Stimulated activated CD4-positive, alpha-beta T cell treated with anti-CD3 and anti-CD28 coated beads, Interleukin-1b, Interleukin-23, amount 100 ng/mL, for 1 hour (primary cell): ENCODE results near the gene DDAH2.

ENCODE experiments used
- DNase-seq, 2 donors: peaks; one replicate each; pipeline ENCODE4 v3.0.0-alpha.2; 2020; ENCODE audit warnings: low read depth in 2 of 2

The DDAH2 gene

GRCh38 chr6:31728767-31729514 is at the start of gene DDAH2:
TSS of gene DDAH2 (minus strand) at chr6:31729299. CDS start at chr6:31729161, 138 bp downstream.
- no peak for DNase-seq

- no peak for DNase-seq
These were observed 49.1 kb upstream of the DDAH2 start for GRCh38 chr6:31778193-31778592.

- no peak for DNase-seq
These were observed 48.6 kb upstream of the DDAH2 start for GRCh38 chr6:31777667-31778050.

GRCh38 chr6:31776989-31777666 is 48.0 kb upstream of the DDAH2 start, which contains the start of gene VWA7:
TSS of gene VWA7 (minus strand) at chr6:31777328. CDS start at chr6:31776779, 549 bp downstream.
- DNase-seq, result peak; percentile 39 to 58

GRCh38 chr6:31776485-31776988 is 47.4 kb upstream of the DDAH2 start:
- DNase-seq, result no peak

GRCh38 chr6:31775633-31776484 is 46.8 kb upstream of the DDAH2 start:
- DNase-seq, result no peak

- no peak for DNase-seq
These were observed 46.1 kb upstream of the DDAH2 start for GRCh38 chr6:31775184-31775583.

- no peak for DNase-seq
These were observed 42.9 kb upstream of the DDAH2 start for GRCh38 chr6:31771992-31772358.

- no peak for DNase-seq
These were observed 41.8 kb upstream of the DDAH2 start for GRCh38 chr6:31770860-31771259.

- DNase-seq, result peak; percentile 66 to 67
These were observed 40.7 kb upstream of the DDAH2 start for GRCh38 chr6:31769684-31770371.

- no peak for DNase-seq
These were observed 39.5 kb upstream of the DDAH2 start for GRCh38 chr6:31768363-31769257.

GRCh38 chr6:31767096-31767645 is 38.1 kb upstream of the DDAH2 start:
- DNase-seq, result no peak

GRCh38 chr6:31765910-31766794 is 37.1 kb upstream of the DDAH2 start:
- no peak for DNase-seq

- DNase-seq, result no peak
These were observed 36.4 kb upstream of the DDAH2 start for GRCh38 chr6:31765559-31765909.

- DNase-seq, result no peak
These were observed 35.1 kb upstream of the DDAH2 start for GRCh38 chr6:31764198-31764597.

GRCh38 chr6:31763619-31763940 is 34.5 kb upstream of the DDAH2 start:
- no peak for DNase-seq

GRCh38 chr6:31762878-31763618 is 33.9 kb upstream of the DDAH2 start:
- DNase-seq, result no peak

GRCh38 chr6:31762356-31762755 is 33.3 kb upstream of the DDAH2 start, which contains the start of gene SAPCD1:
TSS of gene SAPCD1 (plus strand) at chr6:31762656. CDS start at chr6:31763055, 399 bp downstream.
- no peak for DNase-seq

GRCh38 chr6:31761343-31761742 is 32.2 kb upstream of the DDAH2 start:
- DNase-seq, result no peak
